HepG2 (cell line): ENCODE measurements around the gene PPP1CB. TPM values are rescaled to one million over a fixed set of nuclear protein-coding genes. Genes with fewer than 3 reads are reported as not detected.

Experiments
- HNRNPK ChIP-seq: fragments of 200-400 bp; formaldehyde crosslinking; IDR thresholded peaks from 2 replicates; pipeline ENCODE4 v1.6.1; 2018; ENCODE audit warnings: low read length, low read depth, moderate library complexity, mild to moderate bottlenecking; ENCODE audit not compliant: poor library complexity, severe bottlenecking
- MTA1 ChIP-seq: sonication (generic); formaldehyde crosslinking; IDR thresholded peaks from 2 replicates; pipeline ENCODE4 v1.4.0; 2020; ENCODE audit warnings: missing genetic modification reagents, mild to moderate bottlenecking, borderline replicate concordance
- NCOA5 ChIP-seq: sonication (generic); formaldehyde crosslinking; IDR thresholded peaks from 2 replicates; pipeline ENCODE4 v1.4.0; 2020; ENCODE audit warnings: missing genetic modification reagents
- NFE2 ChIP-seq: sonication (generic); formaldehyde crosslinking; IDR thresholded peaks from 2 replicates; pipeline ENCODE4 v1.4.0; 2020; ENCODE audit warnings: missing genetic modification reagents
- NR2F2 ChIP-seq: IDR thresholded peaks from 2 replicates; pipeline ENCODE4 v1.6.1; 2012; ENCODE audit warnings: low read depth, inconsistent platforms, borderline replicate concordance
- TOPORS ChIP-seq: sonication (generic); formaldehyde crosslinking; IDR thresholded peaks from 2 replicates; pipeline ENCODE4 v1.8.0; 2023; ENCODE audit warnings: mild to moderate bottlenecking, missing genetic modification reagents
- U2AF2 ChIP-seq: fragments of 200-400 bp; formaldehyde crosslinking; IDR thresholded peaks from 2 replicates; pipeline ENCODE4 v1.6.1; 2017; ENCODE audit warnings: low read depth, mild to moderate bottlenecking, low read length
- ZBTB34 ChIP-seq: sonication (generic); formaldehyde crosslinking; IDR thresholded peaks from 2 replicates; pipeline ENCODE4 v1.8.0; 2022; ENCODE audit warnings: mild to moderate bottlenecking, missing genetic modification reagents
- ZMYM2 ChIP-seq: sonication (generic); formaldehyde crosslinking; IDR thresholded peaks from 2 replicates; pipeline ENCODE4 v1.8.0; 2022; ENCODE audit warnings: mild to moderate bottlenecking, missing genetic modification reagents
- ZNF280B ChIP-seq: sonication (generic); formaldehyde crosslinking; IDR thresholded peaks from 2 replicates; pipeline ENCODE4 v1.5.0; 2020; ENCODE audit warnings: missing genetic modification reagents, mild to moderate bottlenecking, borderline replicate concordance
- ZNF441 ChIP-seq: sonication (generic); formaldehyde crosslinking; IDR thresholded peaks from 2 replicates; pipeline ENCODE4 v1.7.0; 2021; ENCODE audit warnings: missing genetic modification reagents, borderline replicate concordance
- ZNF75D ChIP-seq: sonication (generic); formaldehyde crosslinking; IDR thresholded peaks from 2 replicates; pipeline ENCODE4 v1.8.1; 2023; ENCODE audit warnings: missing genetic modification reagents, mild to moderate bottlenecking, borderline replicate concordance
- ZNF761 ChIP-seq: sonication (generic); formaldehyde crosslinking; conservative IDR thresholded peaks from 2 replicates; pipeline ENCODE4 v1.4.0; 2020; ENCODE audit warnings: mild to moderate bottlenecking, missing genetic modification reagents
- ZSCAN9 ChIP-seq: IDR thresholded peaks from 2 replicates; pipeline ENCODE4 v1.6.1; 2016; ENCODE audit warnings: borderline replicate concordance
- polyA plus RNA-seq, 8 experiments: library from polyadenylated mRNA; depleted of rRNA in 3 of 8; stranded (reverse) in 7 of 8; unstranded in 1 of 8; fragments of >200 nt; fragmentation: Illumina TruSeq in 4 of 8; extraction: Trizol in 4 of 8; gene quantifications; 2 replicates each; pipeline versions ENCODE4 v1.2.1 to v1.2.3, GENCODE V29; 2011 to 2016; ENCODE audit warnings: low read depth in 4 of 8, missing spikeins in 1 of 8, mixed read lengths in 1 of 8; ENCODE audit not compliant: insufficient read depth in 1 of 8
- total RNA-seq, 5 experiments: library from RNA; depleted of rRNA; stranded (reverse); fragments of >200 nt; fragmentation: Illumina TruSeq; extraction: Trizol; gene quantifications; 2 replicates each; pipeline ENCODE4 v1.2.3, GENCODE V29; 2016; ENCODE audit warnings: low read depth in 1 of 5
- TF ChIP-seq, protein P1 (sequence below): fragments of 450-650 bp; IDR thresholded peaks from 2 replicates; pipeline ENCODE4 v1.6.1; 2017
- TF ChIP-seq, protein P2 (sequence below): sonication (generic); formaldehyde crosslinking; IDR thresholded peaks from 2 replicates; pipeline ENCODE4 v1.5.1; 2020; ENCODE audit warnings: missing genetic modification reagents, mild to moderate bottlenecking, borderline replicate concordance

The PPP1CB gene
- total and polyA plus RNA-seq, 2 of the 13 experiments (the other 11 are each of a cell fraction or from before 2014, with no cell fraction given): 46.9 to 109 TPM

GRCh38 chr2:28751252-28751955 is at the start of gene PPP1CB (continued):
- peak; percentile 94; the same call in 1 of the 2 replicates for TF ChIP-seq MTA1 (CRISPR knock-in tag)
- TF ChIP-seq, protein P1, sequence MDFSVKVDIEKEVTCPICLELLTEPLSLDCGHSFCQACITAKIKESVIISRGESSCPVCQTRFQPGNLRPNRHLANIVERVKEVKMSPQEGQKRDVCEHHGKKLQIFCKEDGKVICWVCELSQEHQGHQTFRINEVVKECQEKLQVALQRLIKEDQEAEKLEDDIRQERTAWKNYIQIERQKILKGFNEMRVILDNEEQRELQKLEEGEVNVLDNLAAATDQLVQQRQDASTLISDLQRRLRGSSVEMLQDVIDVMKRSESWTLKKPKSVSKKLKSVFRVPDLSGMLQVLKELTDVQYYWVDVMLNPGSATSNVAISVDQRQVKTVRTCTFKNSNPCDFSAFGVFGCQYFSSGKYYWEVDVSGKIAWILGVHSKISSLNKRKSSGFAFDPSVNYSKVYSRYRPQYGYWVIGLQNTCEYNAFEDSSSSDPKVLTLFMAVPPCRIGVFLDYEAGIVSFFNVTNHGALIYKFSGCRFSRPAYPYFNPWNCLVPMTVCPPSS: no peak
- peak; percentile 89 for TF ChIP-seq TOPORS (CRISPR knock-in tag)
- TF ChIP-seq, protein P2, sequence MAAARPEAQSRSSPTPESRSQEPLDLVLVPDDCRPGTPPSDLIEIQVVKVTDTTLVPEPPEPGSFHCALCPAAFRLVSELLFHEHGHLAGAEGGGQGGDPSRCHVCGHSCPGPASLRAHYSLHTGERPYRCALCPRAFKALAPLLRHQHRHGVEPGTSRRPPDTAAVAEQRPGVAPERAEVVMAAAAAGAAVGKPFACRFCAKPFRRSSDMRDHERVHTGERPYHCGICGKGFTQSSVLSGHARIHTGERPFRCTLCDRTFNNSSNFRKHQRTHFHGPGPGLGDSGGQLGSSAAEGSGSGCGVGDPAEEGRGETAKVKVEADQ: peak; percentile 87
- no peak for TF ChIP-seq NFE2 (CRISPR knock-in tag)
- TF ChIP-seq NCOA5 (CRISPR knock-in tag): 0 out of 2 replicates have a peak, but pooled peaks have one; percentile 36
- TF ChIP-seq ZNF280B (CRISPR knock-in tag): peak; percentile 98
- TF ChIP-seq U2AF2: no peak
- TF ChIP-seq NR2F2: peak; percentile 32; the same call in 1 of the 2 replicates
- peak; percentile 90 for TF ChIP-seq ZNF441 (CRISPR knock-in tag)
- peak; percentile 77; the same call in 1 of the 2 replicates for TF ChIP-seq ZSCAN9 (CRISPR knock-in tag)
- TF ChIP-seq ZNF761 (CRISPR knock-in tag): peak; percentile 78; the same call in 1 of the 2 replicates
- peak; percentile 86 for TF ChIP-seq ZBTB34
- peak; percentile 97 for TF ChIP-seq ZMYM2 (CRISPR knock-in tag)
- no peak for TF ChIP-seq ZNF75D
- TF ChIP-seq HNRNPK: no peak
